ENCODE data around the gene PIM1.
"Not testable (repeated sequence)": the region's sequence is repeated elsewhere in the genome, so short reads cannot be mapped to it uniquely, and the experiment has no call there.

PIM1 gene

GRCh38 chr6:37194886-37195285 lies 24.9 kb downstream of the PIM1 start:
- DNase-seq, result not testable (repeated sequence)

GRCh38 chr6:37196451-37196850 lies 26.5 kb downstream of the PIM1 start:
- DNase-seq, result not testable (repeated sequence)

GRCh38 chr6:37200085-37200484 lies 30.1 kb downstream of the PIM1 start:
- no peak for DNase-seq

- DNase-seq, result no peak
Measured at GRCh38 chr6:37201726-37202125, 31.8 kb downstream of the PIM1 start.

GRCh38 chr6:37202788-37203491 lies 33.0 kb downstream of the PIM1 start:
- DNase-seq, result no peak

- no peak for DNase-seq
Measured at GRCh38 chr6:37204014-37204751, 34.2 kb downstream of the PIM1 start.

GRCh38 chr6:37205175-37205996 lies 35.4 kb downstream of the PIM1 start:
- no peak for DNase-seq

GRCh38 chr6:37205997-37206340 lies 36.0 kb downstream of the PIM1 start:
- DNase-seq, result no peak

- no peak for DNase-seq
Measured at GRCh38 chr6:37206622-37207021, 36.7 kb downstream of the PIM1 start.

- DNase-seq, result peak; percentile 90
Measured at GRCh38 chr6:37207903-37208456, 38.0 kb downstream of the PIM1 start.

- DNase-seq, result no peak
Measured at GRCh38 chr6:37208793-37209192, 38.8 kb downstream of the PIM1 start.

GRCh38 chr6:37209461-37210205 lies 39.7 kb downstream of the PIM1 start:
- no peak for DNase-seq

GRCh38 chr6:37210313-37210968 lies 40.5 kb downstream of the PIM1 start:
- peak; percentile 95 for DNase-seq

- no peak for DNase-seq
Measured at GRCh38 chr6:37212268-37212667, 42.3 kb downstream of the PIM1 start.

- no peak for DNase-seq
Measured at GRCh38 chr6:37218061-37218460, 48.1 kb downstream of the PIM1 start.

- no peak for DNase-seq
Measured at GRCh38 chr6:37218511-37218910, 48.6 kb downstream of the PIM1 start.

GRCh38 chr6:37221585-37222124 lies 51.7 kb downstream of the PIM1 start:
- no peak for DNase-seq

- peak; percentile 97 for DNase-seq
Measured at GRCh38 chr6:37222125-37222967, 52.4 kb downstream of the PIM1 start.

- no peak for DNase-seq
Measured at GRCh38 chr6:37222992-37223391, 53.0 kb downstream of the PIM1 start.
